GM10266 (cell line): Measurements from ENCODE around the gene CPLX3.

Source experiments
- DNase-seq: peaks from one replicate; pipeline ENCODE4 v3.0.0; 2012; ENCODE audit errors: extremely low spot score
- CTCF ChIP-seq: IDR thresholded peaks from 2 replicates; pipeline ENCODE4 v1.5.1; 2012; ENCODE audit warnings: mild to moderate bottlenecking, low read depth; ENCODE audit not compliant: control insufficient read depth, insufficient read depth; ENCODE audit errors: missing control alignments

CPLX3 gene

GRCh38 chr15:74809242-74809641, 17.2 kb upstream of the CPLX3 start:
- DNase-seq = no peak
- TF ChIP-seq CTCF = no peak

GRCh38 chr15:74809956-74810355, 16.5 kb upstream of the CPLX3 start:
- DNase-seq = no peak
- TF ChIP-seq CTCF = no peak

GRCh38 chr15:74812533-74812932, 13.9 kb upstream of the CPLX3 start, which contains the start of gene LMAN1L:
Gene LMAN1L, plus strand, starts transcription at chr15:74812835. Its CDS starts 20 bp downstream, at chr15:74812855.
- TF ChIP-seq CTCF = no peak
- no peak for DNase-seq

GRCh38 chr15:74815121-74815934, 11.1 kb upstream of the CPLX3 start:
- no peak for DNase-seq
- TF ChIP-seq CTCF = no peak

GRCh38 chr15:74815961-74816360, 10.5 kb upstream of the CPLX3 start:
- DNase-seq = no peak
- no peak for TF ChIP-seq CTCF

GRCh38 chr15:74816624-74817369, 9.6 kb upstream of the CPLX3 start:
- no peak for DNase-seq
- no peak for TF ChIP-seq CTCF

- no peak for DNase-seq
- TF ChIP-seq CTCF = no peak
These were observed 9.1 kb upstream of the CPLX3 start for GRCh38 chr15:74817370-74817737.
